T-cell (primary cell): ENCODE measurements around the gene ARHGEF16. TPM values are rescaled to one million over a fixed set of nuclear protein-coding genes. Genes with fewer than 3 reads are reported as not detected.

Experiments
- ATAC-seq, 4 experiments: fragments of 200-7000 bp in 3 of 4; fragments of 150-1000 bp in 1 of 4; cut with Tn5 transposase; replicated peaks in 1 of 4; 1 replicate in 3 of 4; 2 replicates in 1 of 4; pipeline ENCODE4 v1.10.0; 2021; ENCODE audit warnings: moderate library complexity in 3 of 4, mild to moderate bottlenecking in 2 of 4, moderate number of reproducible peaks in 1 of 4
- CTCF ChIA-PET, 2 donors: fragments of 300-600 bp; sonication (Branson Sonifier 250); formaldehyde crosslinking; loops; one replicate each; lab custom pipeline; 2022; ENCODE audit warnings: antibody characterized with exemption in 2 of 2; lab: Charles Lee
- POLR2A ChIA-PET, 2 donors: fragments of 300-600 bp; sonication (Branson Sonifier 250); formaldehyde crosslinking; loops; one replicate each; lab custom pipeline; 2022; ENCODE audit warnings: antibody characterized with exemption in 2 of 2; lab: Charles Lee
- DNase-seq, 35 experiments: peaks; one replicate each; pipeline versions ENCODE4 v3.0.0 to v3.0.0-alpha.2; 2013 to 2023
- H3K27ac ChIP-seq: one replicate; pipeline ENCODE4 v1.5.1; 2013; ENCODE audit warnings: low read length
- H3K27me3 ChIP-seq, 2 experiments: replicated peaks in 1 of 2; 1 replicate in 1 of 2; 2 replicates in 1 of 2; pipeline versions ENCODE4 v1.6.1 to v1.7.0; 2013; ENCODE audit warnings: low read length in 1 of 2, mixed read lengths in 1 of 2; ENCODE audit not compliant: control insufficient read depth in 2 of 2, insufficient read depth in 2 of 2; ENCODE audit errors: extremely low read depth in 1 of 2
- H3K36me3 ChIP-seq, 2 donors: 1 replicate in 1 of 2; 2 replicates in 1 of 2; pipeline versions ENCODE4 v1.6.1 to v1.7.0; 2013; ENCODE audit warnings: low read length in 1 of 2; ENCODE audit not compliant: control insufficient read depth in 2 of 2, insufficient read depth in 1 of 2; ENCODE audit errors: extremely low read depth in 1 of 2
- H3K4me1 ChIP-seq, 2 experiments: 1 replicate in 1 of 2; 2 replicates in 1 of 2; pipeline versions ENCODE4 v1.6.1 to v1.7.0; 2013; ENCODE audit warnings: low read length in 2 of 2, mixed read lengths in 1 of 2; ENCODE audit not compliant: insufficient read depth in 2 of 2, control insufficient read depth in 1 of 2; ENCODE audit errors: extremely low read depth in 1 of 2
- H3K4me3 ChIP-seq, 2 donors: 1 replicate in 1 of 2; 2 replicates in 1 of 2; pipeline versions ENCODE4 v1.5.1 to v1.7.0; 2013; ENCODE audit warnings: mild to moderate bottlenecking in 2 of 2, low read length in 1 of 2, moderate library complexity in 1 of 2; ENCODE audit not compliant: control insufficient read depth in 1 of 2; ENCODE audit errors: extremely low read depth in 1 of 2
- H3K9me3 ChIP-seq: 2 replicates; pipeline ENCODE4 v1.7.0; 2013
- H3K27ac Mint-ChIP-seq, 2 donors: one replicate each; pipeline ENCODE4 v1.8.0; 2020 to 2021; ENCODE audit warnings: mild to moderate bottlenecking in 2 of 2, mixed read lengths in 2 of 2
- H3K27me3 Mint-ChIP-seq, 2 donors: one replicate each; pipeline ENCODE4 v1.8.0; 2021 to 2022; ENCODE audit warnings: mixed read lengths in 2 of 2
- H3K36me3 Mint-ChIP-seq: one replicate; pipeline ENCODE4 v1.8.0; 2021; ENCODE audit warnings: mixed read lengths
- H3K4me1 Mint-ChIP-seq, 3 donors: one replicate each; pipeline ENCODE4 v1.8.0; 2020 to 2022; ENCODE audit warnings: mixed read lengths in 3 of 3, mild to moderate bottlenecking in 1 of 3
- H3K4me3 Mint-ChIP-seq, 3 donors: one replicate each; pipeline ENCODE4 v1.8.0; 2020 to 2022; ENCODE audit warnings: mild to moderate bottlenecking in 3 of 3, mixed read lengths in 3 of 3, moderate library complexity in 3 of 3
- H3K9me3 Mint-ChIP-seq, 3 donors: one replicate each; pipeline ENCODE4 v1.8.0; 2020 to 2022; ENCODE audit warnings: mixed read lengths in 3 of 3
- WGBS: methylation state at CpG from one replicate; pipeline ENCODE4 v1.1.5; 2013; ENCODE audit warnings: missing lambda C conversion rate; ENCODE audit not compliant: insufficient coverage; 5-methylcytosine and 5-hydroxymethylcytosine counted together
- total RNA-seq, 35 experiments: library from RNA in 6 of 35; stranded (reverse) in 6 of 35; fragments of 120-200 nt in 1 of 35; gene quantifications; one replicate each; pipeline versions ENCODE4 v1.2.1 to v1.2.4 and lab custom pipeline; 2013 to 2026

ARHGEF16 gene
- total RNA-seq, 5 donors from 2014 or later (not counting 1 experiment from before 2014, with no cell fraction given) = 0.22 to 0.44 (median 0.29) TPM; not detected in 1

DNA sequence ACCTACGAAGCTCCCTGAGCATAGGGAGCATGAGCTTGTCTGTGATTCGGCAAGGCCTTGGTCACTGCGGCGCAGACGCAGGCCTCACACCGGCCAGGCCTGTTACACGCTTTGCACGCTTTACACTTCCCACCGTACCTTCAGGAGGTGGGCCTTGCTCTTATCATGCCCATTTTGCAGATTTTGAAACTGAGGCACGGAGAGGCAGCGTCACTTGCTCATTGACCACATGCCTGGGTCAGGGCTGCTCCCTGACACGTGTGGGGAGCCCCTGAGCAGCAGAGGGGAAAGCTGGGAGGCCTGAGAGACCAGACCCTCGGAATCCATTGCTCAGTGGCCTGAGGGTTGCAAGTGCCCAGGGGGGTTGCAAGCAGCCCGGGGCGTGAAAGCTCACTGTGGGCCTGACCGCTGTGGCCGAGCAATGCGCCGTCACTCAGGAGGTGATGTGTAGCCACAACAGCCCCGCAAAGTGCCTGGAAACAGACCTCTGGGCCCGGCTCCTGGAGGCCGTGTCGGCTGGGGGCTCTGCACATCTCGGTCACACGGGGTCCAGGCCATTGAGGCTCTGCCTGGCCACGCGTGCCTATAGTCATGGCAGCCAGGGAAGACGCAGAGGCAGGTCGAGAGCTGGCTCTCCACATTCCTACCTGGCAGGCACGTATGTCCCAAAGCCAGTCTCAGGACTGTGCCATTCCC is 6.9 kb downstream of the ARHGEF16 start:
- ATAC-seq (no peak), DNase-seq (no peak)
- POLR2A ChIA-PET = no interaction called here
- Mint-ChIP-seq H3K4me3 (no peak overlapping the region), H3K27ac (no peak overlapping the region), H3K9me3 (no peaks in the 10 kb centered on the region), H3K36me3 (no peaks in the 10 kb centered on the region), H3K27me3 (peaks cover 0 to 2% of the 10 kb centered on the region in 2 donors), H3K4me1 (peaks cover 0 to 6% (median 5%) of the 10 kb centered on the region in 3 donors)
- Histone ChIP-seq H3K4me1 (no peaks in the 10 kb centered on the region), H3K27ac (no peak overlapping the region), H3K9me3 (no peaks in the 10 kb centered on the region), H3K4me3 (no peak overlapping the region), H3K27me3 (peaks cover 0 to 5% of the 10 kb centered on the region in 2 experiments), H3K36me3 (no peaks in the 10 kb centered on the region)
- WGBS = 89% methylated on average over 27 of the region's 30 CpGs
- CTCF ChIA-PET = no interaction called here

DNA sequence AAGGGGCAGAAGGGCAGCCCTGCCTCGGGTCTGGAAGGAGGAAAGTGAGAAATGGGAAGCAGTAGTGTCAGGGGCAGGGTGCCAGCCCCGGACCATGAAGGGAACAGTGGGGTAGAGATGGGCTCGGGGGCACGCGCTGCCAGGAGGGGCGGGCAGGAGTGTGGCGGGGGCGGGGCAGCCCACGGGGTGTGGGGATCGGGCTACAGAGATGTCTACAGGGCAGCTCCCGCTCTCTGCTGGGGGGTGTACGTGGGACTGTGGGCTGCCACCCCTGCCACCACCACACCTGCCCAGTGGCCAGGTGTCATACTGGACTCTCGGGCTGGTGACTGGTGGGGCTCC is 7.4 kb downstream of the ARHGEF16 start:
- POLR2A ChIA-PET = no interaction called here
- Mint-ChIP-seq H3K4me3 (no peak overlapping the region), H3K27me3 (peaks cover 0 to 3% of the 10 kb centered on the region in 2 donors), H3K27ac (no peak overlapping the region), H3K4me1 (peaks cover 0 to 6% (median 5%) of the 10 kb centered on the region in 3 donors), H3K36me3 (no peaks in the 10 kb centered on the region), H3K9me3 (no peaks in the 10 kb centered on the region)
- DNase-seq = no peak
- Histone ChIP-seq H3K4me3 (no peak overlapping the region), H3K27me3 (peaks cover 0 to 8% of the 10 kb centered on the region in 2 experiments), H3K36me3 (no peaks in the 10 kb centered on the region), H3K4me1 (no peaks in the 10 kb centered on the region), H3K27ac (no peak overlapping the region), H3K9me3 (no peaks in the 10 kb centered on the region)
- 86% methylated on average over 4 of the region's 13 CpGs for WGBS
- CTCF ChIA-PET = no interaction called here
- ATAC-seq = no peak

DNA sequence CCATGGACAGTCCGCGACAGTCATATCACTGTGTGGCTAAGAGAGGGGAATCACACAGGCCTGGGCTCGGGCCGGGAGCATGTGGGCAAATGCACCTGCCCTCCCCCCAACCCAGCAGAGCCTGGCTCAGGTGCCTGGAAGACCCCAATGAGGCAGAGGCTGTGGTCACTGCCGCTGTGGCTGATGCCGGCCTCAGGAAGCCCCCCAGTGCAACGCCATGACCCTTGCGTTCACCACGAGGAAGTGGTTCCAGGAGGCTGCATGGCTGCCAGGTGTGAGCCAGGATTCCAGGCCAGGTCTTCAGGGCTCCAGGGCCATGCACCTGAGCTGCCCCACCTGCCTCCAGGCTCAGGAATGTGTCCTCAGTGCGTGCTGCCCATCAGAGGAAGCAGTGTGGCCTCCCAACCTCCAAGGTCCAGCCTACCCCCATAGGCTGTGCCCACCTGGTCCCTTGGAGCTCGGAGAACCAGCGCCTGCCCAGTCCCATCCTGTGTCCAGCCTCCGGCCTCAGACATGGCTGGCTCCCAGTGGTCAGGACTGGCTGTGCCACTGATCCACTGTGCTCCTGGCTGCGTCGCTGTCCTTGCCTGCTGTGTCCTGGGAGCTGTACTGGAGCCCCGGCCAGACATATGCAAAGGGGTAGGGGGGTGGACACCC is 8.0 kb downstream of the ARHGEF16 start:
- H3K4me1 ChIP-seq = no peaks in the 10 kb centered on the region
- ChIA-PET CTCF (no interaction called here), POLR2A (no interaction called here)
- 61% methylated on average over 9 of the region's 16 CpGs for WGBS
- Mint-ChIP-seq H3K4me1 (peaks cover 0 to 6% (median 5%) of the 10 kb centered on the region in 3 donors), H3K36me3 (no peaks in the 10 kb centered on the region), H3K27ac (no peak overlapping the region), H3K9me3 (no peaks in the 10 kb centered on the region), H3K4me3 (no peak overlapping the region), H3K27me3 (peaks cover 0 to 4% of the 10 kb centered on the region in 2 donors)
- H3K27ac ChIP-seq = no peak overlapping the region
- H3K9me3 ChIP-seq = no peaks in the 10 kb centered on the region
- H3K27me3 ChIP-seq = peaks cover 0 to 9% of the 10 kb centered on the region in 2 experiments
- ATAC-seq (no peak), DNase-seq (no peak)
- no peak overlapping the region for H3K4me3 ChIP-seq
- no peaks in the 10 kb centered on the region for H3K36me3 ChIP-seq

DNA sequence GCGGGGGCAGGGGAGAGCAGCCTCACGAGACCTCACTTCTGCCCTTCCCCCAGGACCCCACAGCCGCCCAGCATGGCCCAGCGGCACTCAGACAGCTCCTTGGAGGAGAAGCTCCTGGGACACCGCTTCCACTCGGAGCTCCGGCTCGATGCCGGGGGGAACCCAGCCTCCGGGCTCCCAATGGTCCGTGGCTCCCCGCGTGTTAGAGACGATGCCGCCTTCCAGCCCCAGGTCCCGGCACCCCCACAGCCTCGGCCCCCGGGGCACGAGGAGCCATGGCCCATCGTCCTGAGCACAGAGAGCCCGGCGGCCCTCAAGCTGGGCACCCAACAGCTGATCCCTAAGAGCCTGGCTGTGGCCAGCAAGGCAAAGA is 8.5 kb downstream of the ARHGEF16 start:
- DNase-seq = no peak
- Histone ChIP-seq H3K36me3 (no peaks in the 10 kb centered on the region), H3K27ac (no peak overlapping the region), H3K9me3 (no peaks in the 10 kb centered on the region), H3K4me1 (no peaks in the 10 kb centered on the region), H3K4me3 (no peak overlapping the region), H3K27me3 (peaks cover 0 to 9% of the 10 kb centered on the region in 2 experiments)
- no peak overlapping the region for H3K27ac Mint-ChIP-seq
- peaks cover 0 to 6% (median 5%) of the 10 kb centered on the region in 3 donors for H3K4me1 Mint-ChIP-seq
- WGBS = 89% methylated on average over 20 of the region's 22 CpGs
- no peaks in the 10 kb centered on the region for H3K36me3 Mint-ChIP-seq
- no peaks in the 10 kb centered on the region for H3K9me3 Mint-ChIP-seq
- CTCF ChIA-PET = no interaction called here
- H3K4me3 Mint-ChIP-seq = no peak overlapping the region
- H3K27me3 Mint-ChIP-seq = peaks cover 0 to 4% of the 10 kb centered on the region in 2 donors
- ATAC-seq = no peak
- POLR2A ChIA-PET = no interaction called here

DNA sequence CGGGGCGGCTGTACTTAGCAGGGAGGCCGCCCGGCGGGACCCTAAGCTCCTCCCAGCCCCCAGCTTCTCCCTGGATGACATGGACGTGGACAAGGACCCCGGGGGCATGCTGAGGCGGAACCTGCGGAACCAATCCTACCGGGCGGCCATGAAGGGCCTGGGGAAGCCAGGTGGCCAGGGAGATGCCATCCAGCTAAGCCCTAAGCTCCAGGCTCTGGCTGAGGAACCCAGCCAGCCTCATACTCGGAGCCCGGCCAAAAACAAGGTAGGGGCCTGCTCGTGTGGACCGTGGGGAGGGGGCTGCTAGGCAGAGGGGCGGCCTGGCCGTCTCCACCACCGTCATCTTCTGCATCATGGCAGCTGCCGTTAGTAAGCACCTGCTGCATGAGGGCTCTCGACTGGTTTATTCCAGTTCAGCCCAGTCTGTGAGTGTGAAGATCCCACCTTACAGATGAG is 9.0 kb downstream of the ARHGEF16 start:
- CTCF ChIA-PET = no interaction called here
- H3K27me3 ChIP-seq = peaks cover 0 to 9% of the 10 kb centered on the region in 2 experiments
- H3K9me3 ChIP-seq = no peaks in the 10 kb centered on the region
- peaks cover 0 to 4% of the 10 kb centered on the region in 2 donors for H3K27me3 Mint-ChIP-seq
- POLR2A ChIA-PET = no interaction called here
- H3K4me1 Mint-ChIP-seq = peaks cover 0 to 6% (median 5%) of the 10 kb centered on the region in 3 donors
- DNase-seq (no peak), ATAC-seq (no peak)
- no peaks in the 10 kb centered on the region for H3K36me3 ChIP-seq
- H3K4me3 ChIP-seq = no peak overlapping the region
- H3K27ac ChIP-seq = no peak overlapping the region
- no peak overlapping the region for H3K4me3 Mint-ChIP-seq
- 82% methylated on average over 18 of the region's 20 CpGs for WGBS
- H3K27ac Mint-ChIP-seq = no peak overlapping the region
- no peaks in the 10 kb centered on the region for H3K9me3 Mint-ChIP-seq
- no peaks in the 10 kb centered on the region for H3K36me3 Mint-ChIP-seq
- no peaks in the 10 kb centered on the region for H3K4me1 ChIP-seq

DNA sequence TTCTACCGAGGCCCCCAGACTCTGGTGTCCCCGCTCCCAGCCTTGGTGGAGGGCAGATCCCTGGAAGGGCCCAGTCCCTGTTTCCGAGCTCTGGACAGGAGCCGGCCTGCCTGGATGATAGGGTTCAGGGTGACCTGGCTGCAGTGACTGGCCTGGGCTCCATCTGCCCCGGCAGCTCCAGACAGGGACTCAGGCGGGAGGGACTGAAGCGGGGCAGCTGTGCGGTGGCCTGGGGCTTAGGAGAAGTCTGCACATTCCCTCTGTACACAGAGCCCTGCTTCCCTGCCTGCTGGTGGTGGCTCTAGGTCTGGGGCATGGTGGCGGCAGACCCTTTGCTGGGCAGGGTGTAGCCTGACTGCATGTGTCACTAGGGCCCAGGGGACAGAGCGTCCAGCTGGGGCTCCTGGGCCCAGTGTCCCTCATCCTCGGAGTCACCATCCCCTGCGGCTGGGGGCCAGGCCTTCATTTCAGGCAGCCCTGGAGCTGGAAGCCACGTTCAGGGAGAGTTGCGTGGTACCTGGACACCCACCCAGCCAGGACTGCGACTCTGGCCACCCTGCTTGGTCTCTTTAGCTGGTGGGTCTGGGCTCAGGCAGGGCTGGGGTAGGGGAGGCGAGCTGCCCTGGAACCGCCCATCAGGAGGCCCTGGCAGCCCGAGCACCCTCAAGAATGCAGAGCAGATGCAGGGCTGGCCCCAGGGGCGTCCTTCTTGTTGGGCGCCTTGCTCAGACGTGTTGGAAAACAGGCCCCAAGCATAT is 9.6 kb downstream of the ARHGEF16 start:
- peaks cover 0 to 6% (median 3%) of the 10 kb centered on the region in 3 donors for H3K4me1 Mint-ChIP-seq
- peaks cover 0 to 4% of the 10 kb centered on the region in 2 donors for H3K27me3 Mint-ChIP-seq
- Histone ChIP-seq H3K36me3 (no peaks in the 10 kb centered on the region), H3K4me1 (no peaks in the 10 kb centered on the region), H3K27ac (no peak overlapping the region), H3K27me3 (peaks cover 0 to 11% of the 10 kb centered on the region in 2 experiments), H3K9me3 (no peaks in the 10 kb centered on the region), H3K4me3 (no peak overlapping the region)
- H3K27ac Mint-ChIP-seq = no peak overlapping the region
- no peak for DNase-seq
- no peaks in the 10 kb centered on the region for H3K9me3 Mint-ChIP-seq
- H3K36me3 Mint-ChIP-seq = no peaks in the 10 kb centered on the region
- ATAC-seq = no peak
- WGBS = 80% methylated on average over 18 of the region's 21 CpGs
- ChIA-PET CTCF (no interaction called here), POLR2A (no interaction called here)
- H3K4me3 Mint-ChIP-seq = no peak overlapping the region
